GM12892 (cell line): ENCODE measurements around the gene PIK3CB.

Experiments
- DNase-seq: peaks from one replicate; pipeline ENCODE4 v3.0.0; 2011; ENCODE audit not compliant: insufficient read length
- FAIRE-seq: peaks from 2 replicates; lab custom pipeline; 2011; peaks lifted over from hg19 to GRCh38; lab: Jason Lieb, UNC
- POLR2A ChIP-seq: IDR thresholded peaks from 2 replicates; pipeline ENCODE4 v1.6.1; 2011; ENCODE audit warnings: low read depth, low read length, control low read depth
- POLR2AphosphoS5 ChIP-seq: IDR thresholded peaks from 2 replicates; pipeline ENCODE4 v1.6.1; 2011; ENCODE audit warnings: low read depth, low read length, control low read depth
- TAF1 ChIP-seq: IDR thresholded peaks from 2 replicates; pipeline ENCODE4 v1.6.1; 2011; ENCODE audit warnings: low read depth, mild to moderate bottlenecking, control low read depth, low read length, borderline replicate concordance

Gene PIK3CB

GRCh38 chr3:138653567-138653966 lies 181.2 kb downstream of the PIK3CB start:
- no peak for TF ChIP-seq POLR2A
- TF ChIP-seq TAF1 = no peak
- no peak for TF ChIP-seq POLR2AphosphoS5
- DNase-seq = no peak
- no peak for FAIRE-seq

GRCh38 chr3:138649134-138649533 lies 185.6 kb downstream of the PIK3CB start:
- no peak for TF ChIP-seq POLR2A
- DNase-seq (no peak), FAIRE-seq (no peak)

- TF ChIP-seq TAF1 = no peak
- TF ChIP-seq POLR2AphosphoS5 = no peak
- TF ChIP-seq POLR2A = no peak
- DNase-seq (no peak), FAIRE-seq (no peak)
Measured at GRCh38 chr3:138646513-138646912, 188.2 kb downstream of the PIK3CB start.

- no peak for DNase-seq
- no peak for TF ChIP-seq POLR2A
- TF ChIP-seq POLR2AphosphoS5 = no peak
- no peak for TF ChIP-seq TAF1
- FAIRE-seq = no peak
Measured at GRCh38 chr3:138646008-138646407, 188.7 kb downstream of the PIK3CB start.

GRCh38 chr3:138642927-138643253 lies 191.8 kb downstream of the PIK3CB start:
- FAIRE-seq (no peak), DNase-seq (no peak)
- TF ChIP-seq POLR2A = no peak
- TF ChIP-seq POLR2AphosphoS5 = no peak

- FAIRE-seq (no peak), DNase-seq (no peak)
- TF ChIP-seq TAF1 (no peak), POLR2AphosphoS5 (no peak), POLR2A (no peak)
Measured at GRCh38 chr3:138642226-138642926, 192.4 kb downstream of the PIK3CB start.

- DNase-seq (no peak), FAIRE-seq (no peak)
- TF ChIP-seq POLR2AphosphoS5 (no peak), TAF1 (no peak), POLR2A (no peak)
Measured at GRCh38 chr3:138640537-138640936, 194.2 kb downstream of the PIK3CB start.

GRCh38 chr3:138638641-138639040 lies 196.1 kb downstream of the PIK3CB start:
- TF ChIP-seq POLR2A (no peak), POLR2AphosphoS5 (no peak), TAF1 (no peak)
- DNase-seq (no peak), FAIRE-seq (no peak)

- DNase-seq (no peak), FAIRE-seq (no peak)
Measured at GRCh38 chr3:138629526-138629925, 205.2 kb downstream of the PIK3CB start.

GRCh38 chr3:138625707-138626365 lies 208.9 kb downstream of the PIK3CB start:
- DNase-seq (no peak), FAIRE-seq (no peak)
- no peak for TF ChIP-seq POLR2AphosphoS5
- no peak for TF ChIP-seq POLR2A
- no peak for TF ChIP-seq TAF1

More at GRCh38 chr3:138629526-138629925, 205.2 kb downstream of the PIK3CB start:
- TF ChIP-seq TAF1 = no peak
- no peak for TF ChIP-seq POLR2A
- TF ChIP-seq POLR2AphosphoS5 = no peak

- FAIRE-seq = no peak
- no peak for DNase-seq
- no peak for TF ChIP-seq POLR2AphosphoS5
- no peak for TF ChIP-seq TAF1
- no peak for TF ChIP-seq POLR2A
Measured at GRCh38 chr3:138624518-138624917, 210.2 kb downstream of the PIK3CB start.

GRCh38 chr3:138620431-138620830 lies 214.3 kb downstream of the PIK3CB start:
- no peak for DNase-seq
- no peak for FAIRE-seq
- TF ChIP-seq TAF1 (no peak), POLR2A (no peak), POLR2AphosphoS5 (no peak)

GRCh38 chr3:138615462-138615861 lies 219.3 kb downstream of the PIK3CB start:
- FAIRE-seq (no peak), DNase-seq (no peak)
- TF ChIP-seq TAF1 (no peak), POLR2A (no peak), POLR2AphosphoS5 (no peak)
